Esophagus squamous epithelium (tissue), 5 donors: ENCODE data around the gene CARD11. TPM values are rescaled to one million over a fixed set of nuclear protein-coding genes. Genes with fewer than 3 reads are reported as not detected.
A peak's percentile ranks its signal among the peaks of the same experiment; 100 is the strongest.
"Not testable (repeated sequence)": the region's sequence is repeated elsewhere in the genome, so short reads cannot be mapped to it uniquely, and the experiment has no call there.

Experiments
- DNase-seq: peaks from one replicate; lab custom pipeline; 2025; lab: John Stamatoyannopoulos, UW
- H3K27ac ChIP-seq, 4 donors: fragments of 200-600 bp; sonication (generic); one replicate each; pipeline ENCODE4 v1.5.1; 2016 to 2019; ENCODE audit warnings: mild to moderate bottlenecking in 1 of 4
- H3K27me3 ChIP-seq, 4 donors: fragments of 200-600 bp; sonication (generic); 1 replicate in 3 of 4; 2 replicates in 1 of 4; pipeline versions ENCODE4 v1.5.1 to v1.6.0; 2017 to 2021; ENCODE audit warnings: antibody characterized with exemption in 1 of 4
- H3K36me3 ChIP-seq, 3 donors: fragments of 200-600 bp; sonication (generic); one replicate each; pipeline ENCODE4 v1.5.1; 2016 to 2019
- H3K4me1 ChIP-seq, 3 donors: fragments of 200-600 bp; sonication (generic); one replicate each; pipeline ENCODE4 v1.5.1; 2017 to 2019
- H3K4me3 ChIP-seq, 4 donors: fragments of 200-600 bp; sonication (generic); 1 replicate in 3 of 4; 2 replicates in 1 of 4; pipeline ENCODE4 v1.5.1; 2016 to 2019; ENCODE audit warnings: mild to moderate bottlenecking in 2 of 4, moderate library complexity in 1 of 4
- H3K9me3 ChIP-seq, 3 donors: fragments of 200-600 bp; sonication (generic); one replicate each; pipeline ENCODE4 v1.5.1; 2016 to 2019
- CTCF ChIP-seq, 6 experiments: fragments of 450-650 bp in 4 of 6; fragments of 200-600 bp in 2 of 6; sonication (generic) in 2 of 6; IDR thresholded peaks; one replicate each; pipeline ENCODE4 v1.5.1; 2016 to 2019; ENCODE audit warnings: antibody characterized with exemption in 6 of 6, mild to moderate bottlenecking in 4 of 6, moderate library complexity in 4 of 6
- POLR2A ChIP-seq, 4 donors: fragments of 450-650 bp; IDR thresholded peaks; one replicate each; pipeline ENCODE4 v1.6.1; 2017; ENCODE audit warnings: antibody characterized with exemption in 4 of 4, mild to moderate bottlenecking in 4 of 4, moderate library complexity in 3 of 4
- WGBS, 2 donors: methylation state at CpG; one replicate each; pipeline ENCODE4 v1.1.5; 2018; 5-methylcytosine and 5-hydroxymethylcytosine counted together
- intact Hi-C: fragments of 100-400 bp; cut with DNase I; formaldehyde crosslinking; loops from one replicate; pipeline ENCODE4 v1.15.0; 2022
- total RNA-seq, 4 donors: library from RNA; depleted of rRNA; stranded (reverse); fragments of >200 nt; gene quantifications; one replicate each; pipeline ENCODE4 v1.1.0, GENCODE V29; 2016
- donor health status: DM: yes; HTN: yes; CAD: no.

The CARD11 gene
- total RNA-seq, 4 donors from 2014 or later = 0.92 to 2.6 (median 1.6) TPM

- H3K4me3 ChIP-seq = no peak overlapping the region
- TF ChIP-seq POLR2A (IDR thresholded peaks at IDR 0.05) (no peak), CTCF (IDR thresholded peaks at IDR 0.05) (no peak)
- DNase-seq = no peak
- H3K36me3 ChIP-seq = no peaks in the 10 kb centered on the region
- intact Hi-C loops = no loop called here
- WGBS, 2 donors = 30 to 63% methylated on average over 2 of the region's 2 CpGs
- H3K4me1 ChIP-seq = peaks cover 0 to 7% (median 0%) of the 10 kb centered on the region in 3 donors
- peaks cover 0 to 19% (median 14%) of the 10 kb centered on the region in 3 donors for H3K9me3 ChIP-seq
- peaks cover 0 to 13% (median 0%) of the 10 kb centered on the region in 4 donors for H3K27me3 ChIP-seq
- peak overlapping the region in 1 of 4 donors; percentile 10 for H3K27ac ChIP-seq
Observed at GRCh38 chr7:2962865-2963264, 80.8 kb downstream of the CARD11 start.

- peaks cover 0 to 20% (median 0%) of the 10 kb centered on the region in 4 donors for H3K27me3 ChIP-seq
- H3K4me1 ChIP-seq = peaks cover 7 to 24% (median 10%) of the 10 kb centered on the region in 3 donors
- intact Hi-C loops = no loop called here
- H3K36me3 ChIP-seq = no peaks in the 10 kb centered on the region
- WGBS, 2 donors = 91 to 95% methylated on average over 14 of the region's 14 CpGs
- H3K4me3 ChIP-seq = no peak overlapping the region
- no peak for TF ChIP-seq POLR2A (IDR thresholded peaks at IDR 0.05)
- TF ChIP-seq CTCF (IDR thresholded peaks at IDR 0.05) = no peak
- H3K27ac ChIP-seq = no peak overlapping the region
- DNase-seq = no peak
- no peaks in the 10 kb centered on the region for H3K9me3 ChIP-seq
Observed at GRCh38 chr7:2959828-2960599, 83.7 kb downstream of the CARD11 start.

- no peaks in the 10 kb centered on the region for H3K9me3 ChIP-seq
- intact Hi-C loops = no loop called here
- TF ChIP-seq CTCF (IDR thresholded peaks at IDR 0.05) (no peak), POLR2A (IDR thresholded peaks at IDR 0.05) (no peak)
- no peak overlapping the region for H3K4me3 ChIP-seq
- H3K27ac ChIP-seq = no peak overlapping the region
- DNase-seq = no peak
- 78 to 82% methylated on average over 2 to 5 of the region's 15 CpGs for WGBS, 2 donors
- peaks cover 11 to 32% (median 16%) of the 10 kb centered on the region in 3 donors for H3K4me1 ChIP-seq
- H3K36me3 ChIP-seq = no peaks in the 10 kb centered on the region
- peaks cover 0 to 24% (median 0%) of the 10 kb centered on the region in 4 donors for H3K27me3 ChIP-seq
Observed at GRCh38 chr7:2959103-2959680, 84.5 kb downstream of the CARD11 start.

- Histone ChIP-seq H3K4me3 (no peak overlapping the region), H3K4me1 (peaks cover 16 to 39% (median 20%) of the 10 kb centered on the region in 3 donors), H3K36me3 (no peaks in the 10 kb centered on the region), H3K27ac (no peak overlapping the region), H3K27me3 (peaks cover 0 to 24% (median 0%) of the 10 kb centered on the region in 4 donors), H3K9me3 (no peaks in the 10 kb centered on the region)
- intact Hi-C loops = no loop called here
- 78 to 84% methylated on average over 11 of the region's 15 CpGs for WGBS, 2 donors
- DNase-seq = no peak
- no peak for TF ChIP-seq CTCF (IDR thresholded peaks at IDR 0.05)
- no peak for TF ChIP-seq POLR2A (IDR thresholded peaks at IDR 0.05)
Observed at GRCh38 chr7:2958416-2959102, 85.1 kb downstream of the CARD11 start.

GRCh38 chr7:2957369-2957727 is 86.3 kb downstream of the CARD11 start:
- WGBS, 2 donors = 63 to 68% methylated on average over 5 of the region's 5 CpGs
- H3K36me3 ChIP-seq, intact Hi-C loops: not testable (repeated sequence)

More at GRCh38 chr7:2957369-2957727, 86.3 kb downstream of the CARD11 start:
- not testable (repeated sequence) for DNase-seq, H3K4me3 ChIP-seq, H3K9me3 ChIP-seq
- Histone ChIP-seq H3K27me3 (peaks cover 0 to 24% (median 0%) of the 10 kb centered on the region in 4 donors), H3K4me1 (peaks cover 9 to 51% (median 30%) of the 10 kb centered on the region in 3 donors), H3K27ac (peak overlapping the region in 1 of 4 donors; percentile 74)
